ENCODE data around the gene NRF1.

NRF1 gene

GRCh38 chr7:129754406-129754805 lies 142.9 kb downstream of the NRF1 start:
- H3K4me2 ChIP-seq (ENCODE audit: low read length): no peak overlapping the region
- no peak overlapping the region for H3K4me3 ChIP-seq (ENCODE audit: low read depth, low read length)
- H3K27me3 ChIP-seq (ENCODE audit: control insufficient read depth, insufficient read depth, low read length): no peaks in the 10 kb centered on the region
- H3K9me3 ChIP-seq (ENCODE audit: control insufficient read depth, low read length): no peaks in the 10 kb centered on the region
- no peak overlapping the region for H2AFZ ChIP-seq
- no peak for TF ChIP-seq CTCF (IDR thresholded peaks at IDR 0.05)
- H3K27ac ChIP-seq: no peak overlapping the region
- no peaks in the 10 kb centered on the region for H3K79me2 ChIP-seq
- no peaks in the 10 kb centered on the region for H3K4me1 ChIP-seq
- H3K9ac ChIP-seq: no peak overlapping the region
- no peaks in the 10 kb centered on the region for H3K36me3 ChIP-seq (ENCODE audit: control insufficient read depth, insufficient read depth, low read length)

GRCh38 chr7:129757991-129758390 lies 146.5 kb downstream of the NRF1 start:
- H3K27ac ChIP-seq: no peak overlapping the region
- no peak overlapping the region for H2AFZ ChIP-seq
- no peaks in the 10 kb centered on the region for H3K4me1 ChIP-seq
- no peak overlapping the region for H3K4me2 ChIP-seq (ENCODE audit: low read length)
- H3K79me2 ChIP-seq: no peaks in the 10 kb centered on the region
- no peaks in the 10 kb centered on the region for H3K36me3 ChIP-seq (ENCODE audit: control insufficient read depth, insufficient read depth, low read length)
- no peaks in the 10 kb centered on the region for H3K27me3 ChIP-seq (ENCODE audit: control insufficient read depth, insufficient read depth, low read length)
- TF ChIP-seq CTCF (IDR thresholded peaks at IDR 0.05): no peak
- no peaks in the 10 kb centered on the region for H3K9me3 ChIP-seq (ENCODE audit: control insufficient read depth, low read length)
- no peak overlapping the region for H3K4me3 ChIP-seq (ENCODE audit: low read depth, low read length)
- H3K9ac ChIP-seq: no peak overlapping the region

- Histone ChIP-seq H3K36me3 (ENCODE audit: control insufficient read depth, insufficient read depth, low read length) (no peaks in the 10 kb centered on the region), H3K4me3 (ENCODE audit: low read depth, low read length) (no peak overlapping the region), H3K79me2 (no peaks in the 10 kb centered on the region), H2AFZ (no peak overlapping the region), H3K4me1 (no peaks in the 10 kb centered on the region), H3K27ac (no peak overlapping the region), H3K9me3 (ENCODE audit: control insufficient read depth, low read length) (no peaks in the 10 kb centered on the region), H3K27me3 (ENCODE audit: control insufficient read depth, insufficient read depth, low read length) (no peaks in the 10 kb centered on the region), H3K9ac (no peak overlapping the region), H3K4me2 (ENCODE audit: low read length) (no peak overlapping the region)
- no peak for TF ChIP-seq CTCF (IDR thresholded peaks at IDR 0.05)
Observed at GRCh38 chr7:129762387-129762969, 151.0 kb downstream of the NRF1 start.

GRCh38 chr7:129764247-129765084 lies 152.9 kb downstream of the NRF1 start:
- Histone ChIP-seq H3K4me1 (no peaks in the 10 kb centered on the region), H3K4me2 (ENCODE audit: low read length) (no peak overlapping the region), H3K9me3 (ENCODE audit: control insufficient read depth, low read length) (no peaks in the 10 kb centered on the region), H3K4me3 (ENCODE audit: low read depth, low read length) (no peak overlapping the region), H3K9ac (no peak overlapping the region), H3K36me3 (ENCODE audit: control insufficient read depth, insufficient read depth, low read length) (no peaks in the 10 kb centered on the region), H2AFZ (no peak overlapping the region), H3K27ac (no peak overlapping the region), H3K79me2 (no peaks in the 10 kb centered on the region), H3K27me3 (ENCODE audit: control insufficient read depth, insufficient read depth, low read length) (no peaks in the 10 kb centered on the region)
- no peak for TF ChIP-seq CTCF (IDR thresholded peaks at IDR 0.05)
